Panc1 (cell line): ENCODE measurements around the gene TMEM63C. TPM values are rescaled to one million over a fixed set of nuclear protein-coding genes. Genes with fewer than 3 reads are reported as not detected.

Experiments
- ATAC-seq: fragments of 200-7000 bp; cut with Tn5 transposase; 2 replicates; pipeline ENCODE4 v1.9.1; 2020; ENCODE audit warnings: mild to moderate bottlenecking, moderate library complexity
- BruUV-seq: library from RNA; stranded (reverse); fragments of 400-500 nt; replicated peaks from 2 replicates; lab custom pipeline; 2021; lab: Mats Ljungman, UMichigan
- CTCF ChIA-PET: fragments of 300-600 bp; sonication (Branson Sonifier 250); formaldehyde crosslinking; loops from one replicate; lab custom pipeline; 2022; ENCODE audit warnings: antibody characterized with exemption; lab: Charles Lee
- POLR2A ChIA-PET: fragments of 300-600 bp; sonication (Branson Sonifier 250); formaldehyde crosslinking; loops from one replicate; lab custom pipeline; 2022; ENCODE audit warnings: antibody characterized with exemption; lab: Charles Lee
- DNase-seq: peaks from one replicate; pipeline ENCODE4 v3.0.0-alpha.2; 2010; ENCODE audit warnings: low read depth, low spot score
- H3K27ac ChIP-seq: 2 replicates; pipeline ENCODE4 v1.5.1; 2011; ENCODE audit warnings: mild to moderate bottlenecking, low read length, inconsistent platforms
- H3K27me3 ChIP-seq: fragments of 200-500 bp; sonication (Bioruptor generic); 2 replicates; pipeline ENCODE4 v1.6.0; 2014; ENCODE audit warnings: low read length, inconsistent platforms; ENCODE audit not compliant: control insufficient read depth, insufficient read depth
- H3K36me3 ChIP-seq: fragments of 200-500 bp; sonication (Bioruptor generic); 2 replicates; pipeline ENCODE4 v1.5.1; 2014; ENCODE audit warnings: inconsistent platforms, mild to moderate bottlenecking, low read length, moderate library complexity; ENCODE audit not compliant: control insufficient read depth, insufficient read depth
- H3K4me1 ChIP-seq: 2 replicates; pipeline ENCODE4 v1.5.1; 2011; ENCODE audit warnings: inconsistent platforms, mild to moderate bottlenecking, low read length, moderate library complexity; ENCODE audit not compliant: control insufficient read depth, insufficient read depth
- H3K4me3 ChIP-seq, 2 experiments: 2 replicates each; pipeline ENCODE4 v1.5.1; 2011 to 2012; ENCODE audit warnings: low read depth in 2 of 2, low read length in 2 of 2, mild to moderate bottlenecking in 2 of 2, inconsistent platforms in 1 of 2, moderate library complexity in 1 of 2
- H3K9me3 ChIP-seq: fragments of 200-500 bp; sonication (Bioruptor generic); 2 replicates; pipeline ENCODE4 v1.5.1; 2014; ENCODE audit warnings: low read depth, mild to moderate bottlenecking, inconsistent platforms, low read length, moderate library complexity; ENCODE audit not compliant: control insufficient read depth, insufficient read depth
- CTCF ChIP-seq: fragments of 450-650 bp; IDR thresholded peaks from 2 replicates; pipeline ENCODE4 v1.5.1; 2017; ENCODE audit warnings: mild to moderate bottlenecking
- POLR2AphosphoS5 ChIP-seq: IDR thresholded peaks from 2 replicates; pipeline ENCODE4 v1.6.1; 2012; ENCODE audit warnings: mild to moderate bottlenecking, low read depth, low read length, moderate library complexity
- REST ChIP-seq, 2 experiments: IDR thresholded peaks; 2 replicates each; pipeline ENCODE4 v1.6.1; 2011 to 2012; ENCODE audit warnings: low read depth in 2 of 2, control low read depth in 1 of 2, low read length in 1 of 2, mild to moderate bottlenecking in 1 of 2, moderate library complexity in 1 of 2; ENCODE audit not compliant: insufficient read depth in 1 of 2
- SIN3A ChIP-seq: IDR thresholded peaks from 2 replicates; pipeline ENCODE4 v1.6.1; 2012; ENCODE audit warnings: low read depth, mild to moderate bottlenecking, low read length, moderate library complexity, borderline replicate concordance; ENCODE audit not compliant: insufficient read depth
- TCF7L2 ChIP-seq: IDR thresholded peaks from 2 replicates; pipeline ENCODE4 v1.6.1; 2011; ENCODE audit warnings: mild to moderate bottlenecking, low read depth, low read length, inconsistent platforms
- in situ Hi-C: cut with HindIII; loops from 2 replicates; pipeline ENCODE4 v1.10.0; 2016; ENCODE audit warnings: low sequenced_read_pairs, low pct_unique_long_range_greater_than_20kb
- intact Hi-C: fragments of 100-400 bp; cut with micrococcal nuclease; formaldehyde crosslinking; loops from one replicate; pipeline ENCODE4 v1.10.0; 2022; ENCODE audit not compliant: unreplicated experiment
- total RNA-seq: library from RNA; stranded (reverse); gene quantifications from one replicate; pipeline ENCODE4 v1.2.1, GENCODE V29; 2021; ENCODE audit not compliant: unreplicated experiment

The TMEM63C gene
- total RNA-seq, 1 experiment from 2014 or later = 2.4 TPM

GRCh38 chr14:77296155-77296554 lies 114.6 kb downstream of the TMEM63C start:
- intact Hi-C loops = loop anchor here (5.0 kb wide), 1 partner anchor 144 kb away; no protein-coding TSS in a partner anchor
- DNase-seq (no peak), ATAC-seq (no peak)
- Histone ChIP-seq H3K36me3 (no peaks in the 10 kb centered on the region; the same call in 1 of the 2 replicates), H3K4me3 (no peak overlapping the region), H3K4me1 (no peaks in the 10 kb centered on the region), H3K9me3 (no peaks in the 10 kb centered on the region), H3K27ac (no peak overlapping the region), H3K27me3 (no peaks in the 10 kb centered on the region)
- in situ Hi-C loops = no loop called here
- TF ChIP-seq TCF7L2 (no peak), SIN3A (no peak), CTCF (no peak), POLR2AphosphoS5 (no peak), REST (IDR thresholded peaks at IDR 0.05; ENCODE audit: insufficient read depth in 1 of 2, low read depth in 2 of 2, low read length in 1 of 2) (no peak)
- ChIA-PET POLR2A (no interaction called here), CTCF (no interaction called here)
- no TSS peak for BruUV-seq

- CTCF ChIA-PET = no interaction called here
- intact Hi-C loops (loop anchor here (5.0 kb wide), 1 partner anchor 145 kb away; no protein-coding TSS in a partner anchor), in situ Hi-C loops (no loop called here)
Measured at GRCh38 chr14:77296906-77297305, 115.3 kb downstream of the TMEM63C start.

GRCh38 chr14:77299771-77300170 lies 118.2 kb downstream of the TMEM63C start:
- peaks cover 17% of the 10 kb centered on the region for H3K4me1 ChIP-seq
- H3K27me3 ChIP-seq = no peaks in the 10 kb centered on the region
- ChIA-PET CTCF (no interaction called here), POLR2A (interaction anchor here (0.6 kb wide), 1 partner anchor 443 kb away, joined by 3 read pairs; no protein-coding TSS in a partner anchor)
- H3K9me3 ChIP-seq = no peaks in the 10 kb centered on the region
- no peak overlapping the region for H3K4me3 ChIP-seq
- in situ Hi-C loops = no loop called here
- no peak for TF ChIP-seq TCF7L2
- no peak for TF ChIP-seq CTCF
- TF ChIP-seq REST (IDR thresholded peaks at IDR 0.05; ENCODE audit: insufficient read depth in 1 of 2, low read depth in 2 of 2, low read length in 1 of 2) = no peak
- TF ChIP-seq SIN3A = no peak
- no peak for TF ChIP-seq POLR2AphosphoS5
- no TSS peak for BruUV-seq
- intact Hi-C loops = loop anchor here (5.0 kb wide), 1 partner anchor 147 kb away; no protein-coding TSS in a partner anchor
- no peaks in the 10 kb centered on the region; the same call in 1 of the 2 replicates for H3K36me3 ChIP-seq
- DNase-seq (no peak), ATAC-seq (no peak)
- H3K27ac ChIP-seq = no peak overlapping the region

More at GRCh38 chr14:77296906-77297305, 115.3 kb downstream of the TMEM63C start:
- DNase-seq (no peak), ATAC-seq (no peak)
- POLR2A ChIA-PET = no interaction called here
- Histone ChIP-seq H3K4me1 (no peaks in the 10 kb centered on the region), H3K4me3 (no peak overlapping the region), H3K27me3 (no peaks in the 10 kb centered on the region), H3K36me3 (no peaks in the 10 kb centered on the region; the same call in 1 of the 2 replicates), H3K9me3 (no peaks in the 10 kb centered on the region), H3K27ac (no peak overlapping the region)
- TF ChIP-seq POLR2AphosphoS5 = no peak
- no TSS peak for BruUV-seq
